GM19468 (cell line): ENCODE results near the gene CUTA.

Experiments used
- ATAC-seq: cut with Tn5 transposase; IDR thresholded peaks from one replicate; pipeline ENCODE4 v1.9.1; 2021; ENCODE audit warnings: mild to moderate bottlenecking, moderate library complexity, moderate number of reproducible peaks; ENCODE audit not compliant: unreplicated experiment; ENCODE audit errors: extremely low read depth

Gene CUTA

GRCh38 chr6:33440649-33441309 lies 22.9 kb upstream of the CUTA start:
- no peak for ATAC-seq

GRCh38 chr6:33439956-33440648 lies 22.2 kb upstream of the CUTA start:
- no peak for ATAC-seq

GRCh38 chr6:33438978-33439594 lies 21.2 kb upstream of the CUTA start:
- no peak for ATAC-seq

- no peak for ATAC-seq
Measured at GRCh38 chr6:33437666-33438065, 19.8 kb upstream of the CUTA start.

- ATAC-seq, result no peak
Measured at GRCh38 chr6:33434961-33435360, 17.1 kb upstream of the CUTA start.

- no peak for ATAC-seq
Measured at GRCh38 chr6:33433544-33434191, 15.8 kb upstream of the CUTA start.

- no peak for ATAC-seq
Measured at GRCh38 chr6:33433001-33433543, 15.2 kb upstream of the CUTA start.

GRCh38 chr6:33432546-33432945 lies 14.6 kb upstream of the CUTA start:
- no peak for ATAC-seq

GRCh38 chr6:33431880-33432541 lies 14.1 kb upstream of the CUTA start:
- ATAC-seq, result no peak

GRCh38 chr6:33430991-33431879 lies 13.3 kb upstream of the CUTA start:
- ATAC-seq, result no peak

GRCh38 chr6:33430334-33430733 lies 12.4 kb upstream of the CUTA start:
- ATAC-seq, result no peak

GRCh38 chr6:33429750-33430052 lies 11.8 kb upstream of the CUTA start:
- no peak for ATAC-seq

- ATAC-seq, result no peak
Measured at GRCh38 chr6:33428966-33429749, 11.3 kb upstream of the CUTA start.

- no peak for ATAC-seq
Measured at GRCh38 chr6:33428224-33428965, 10.5 kb upstream of the CUTA start.

- no peak for ATAC-seq
Measured at GRCh38 chr6:33427585-33428223, 9.8 kb upstream of the CUTA start.

- no peak for ATAC-seq
Measured at GRCh38 chr6:33426590-33427511, 8.9 kb upstream of the CUTA start.
